K562 (cell line): Measurements from ENCODE around the gene PHF1. TPM values are rescaled to one million over a fixed set of nuclear protein-coding genes. Genes with fewer than 3 reads are reported as not detected.

Experiments
- ATAC-seq: fragments of 200-7000 bp; cut with Tn5 transposase; 3 replicates; pipeline ENCODE4 v1.9.1; 2020; ENCODE audit warnings: moderate library complexity
- BruUV-seq: library from RNA; stranded (reverse); fragments of 400-500 nt; replicated peaks from 2 replicates; lab custom pipeline; 2021; lab: Mats Ljungman, UMichigan
- CTCF ChIA-PET: fragments of 300-600 bp; formaldehyde crosslinking; extraction: SDS; loops from one replicate; lab custom pipeline; 2021; ENCODE audit warnings: low intra/inter-chr PET ratio; lab: Yijun Ruan, JAX
- POLR2A ChIA-PET: fragments of 300-600, 350-650 bp; sonication (Branson Sonifier 250); formaldehyde crosslinking; extraction: SDS; loops from one replicate; lab custom pipeline; 2021; ENCODE audit warnings: antibody characterized with exemption, inconsistent platforms; lab: Yijun Ruan, JAX
- DNase-seq, 4 experiments: peaks; one replicate each; pipeline versions ENCODE4 v3.0.0 to v3.0.0-alpha.2; 2011 to 2018; ENCODE audit warnings: low spot score in 3 of 4, mixed read lengths in 3 of 4; ENCODE audit errors: extremely low read depth in 1 of 4
- FAIRE-seq: peaks from 2 replicates; lab custom pipeline; 2011; peaks lifted over from hg19 to GRCh38; lab: Jason Lieb, UNC
- H2AFZ ChIP-seq: 2 replicates; pipeline ENCODE4 v1.6.0; 2011; ENCODE audit warnings: low read depth, low read length, control low read depth, inconsistent platforms
- H3K27ac ChIP-seq: fragments of 200-600 bp; 3 replicates; pipeline ENCODE4 v1.8.0; 2011; ENCODE audit warnings: low read depth, mild to moderate bottlenecking, control low read depth, inconsistent platforms, low read length, moderate library complexity, mixed read lengths; ENCODE audit errors: extremely low read depth
- H3K27me3 ChIP-seq, 2 experiments: fragments of 300-600 bp in 1 of 2; 2 replicates in 1 of 2; 3 replicates in 1 of 2; pipeline versions ENCODE4 v1.6.0 to v1.8.0; 2011; ENCODE audit warnings: inconsistent platforms in 2 of 2, low read length in 2 of 2, mild to moderate bottlenecking in 1 of 2, mixed read lengths in 1 of 2, moderate library complexity in 1 of 2; ENCODE audit not compliant: control insufficient read depth in 2 of 2, insufficient read depth in 2 of 2
- H3K36me3 ChIP-seq: fragments of 300-600 bp; 3 replicates; pipeline ENCODE4 v1.8.0; 2011; ENCODE audit warnings: mild to moderate bottlenecking, low read length, inconsistent platforms; ENCODE audit not compliant: control insufficient read depth, insufficient read depth
- H3K4me1 ChIP-seq, 2 experiments: fragments of 200-600 bp in 1 of 2; replicated peaks in 1 of 2; 2 replicates in 1 of 2; 3 replicates in 1 of 2; pipeline versions ENCODE4 v1.5.1 to v1.8.0; 2011; ENCODE audit warnings: inconsistent platforms in 2 of 2, low read length in 2 of 2, mild to moderate bottlenecking in 1 of 2, mixed read lengths in 1 of 2, moderate library complexity in 1 of 2; ENCODE audit not compliant: control insufficient read depth in 2 of 2, insufficient read depth in 2 of 2
- H3K4me2 ChIP-seq: 2 replicates; pipeline ENCODE4 v1.6.1; 2011; ENCODE audit warnings: low read length, control low read depth, inconsistent platforms, mixed read lengths; ENCODE audit not compliant: insufficient read depth
- H3K4me3 ChIP-seq: fragments of 200-600 bp; sonication (generic), shearing (Covaris generic); 2 replicates; pipeline ENCODE4 v1.5.1; 2016; ENCODE audit warnings: control low read depth, inconsistent platforms
- H3K79me2 ChIP-seq: fragments of 200-600 bp; 3 replicates; pipeline ENCODE4 v1.8.0; 2011; ENCODE audit warnings: low read length, inconsistent platforms; ENCODE audit not compliant: control insufficient read depth, insufficient read depth
- H3K9ac ChIP-seq, 2 experiments: 2 replicates each; pipeline versions ENCODE4 v1.6.0 to v1.6.1; 2011; ENCODE audit warnings: low read depth in 2 of 2, low read length in 2 of 2, control low read depth in 1 of 2, inconsistent platforms in 1 of 2, mild to moderate bottlenecking in 1 of 2, mixed read lengths in 1 of 2; ENCODE audit not compliant: insufficient read depth in 1 of 2
- H3K9me1 ChIP-seq: one replicate; pipeline ENCODE4 v1.6.0; 2011; ENCODE audit warnings: inconsistent platforms, mild to moderate bottlenecking, low read length, moderate library complexity; ENCODE audit not compliant: control insufficient read depth, insufficient read depth
- H3K9me3 ChIP-seq: replicated peaks from 2 replicates; pipeline ENCODE4 v1.5.1; 2011; ENCODE audit warnings: low read depth, low read length, inconsistent platforms; ENCODE audit not compliant: control insufficient read depth, insufficient read depth
- H4K20me1 ChIP-seq: replicated peaks from 2 replicates; pipeline ENCODE4 v1.6.1; 2011; ENCODE audit warnings: low read length, inconsistent platforms, mixed read lengths; ENCODE audit not compliant: control insufficient read depth, insufficient read depth
- HDAC1 ChIP-seq, 2 experiments: fragments of 450-650 bp; IDR thresholded peaks; 2 replicates each; pipeline ENCODE4 v1.6.1; 2016 to 2017; ENCODE audit warnings: inconsistent platforms in 1 of 2, mild to moderate bottlenecking in 1 of 2, moderate library complexity in 1 of 2
- PRMT5 ChIP-seq: sonication (generic); formaldehyde crosslinking; IDR thresholded peaks from 2 replicates; pipeline ENCODE4 v1.5.0; 2020; ENCODE audit warnings: missing genetic modification reagents
- ZNF445 ChIP-seq: fragments of 250-450 bp; sonication (Bioruptor Pico); IDR thresholded peaks from 2 replicates; pipeline ENCODE4 v1.4.0; 2020; ENCODE audit warnings: low read depth, mild to moderate bottlenecking, moderate library complexity
- ZNF785 ChIP-seq: fragments of 250-450 bp; sonication (Bioruptor Pico); IDR thresholded peaks from 2 replicates; pipeline ENCODE4 v1.4.0; 2020; ENCODE audit warnings: mild to moderate bottlenecking
- WGBS: fragments of 100-300 bp; shearing (Covaris generic); methylation state at CpG from one replicate; pipeline ENCODE4 v1.1.6; 2016; ENCODE audit warnings: low coverage, mixed read lengths; ENCODE audit not compliant: insufficient coverage; ENCODE audit errors: missing lambda C conversion rate; 5-methylcytosine and 5-hydroxymethylcytosine counted together
- in situ Hi-C: fragments of 300-500 bp; cut with MboI; formaldehyde crosslinking; loops from 4 replicates; pipeline ENCODE4 v1.15.0; 2018; ENCODE audit warnings: inconsistent platforms, mixed read lengths
- intact Hi-C: fragments of 100-400 bp; cut with micrococcal nuclease; formaldehyde crosslinking; loops from 2 replicates; pipeline ENCODE4 v1.14.2; 2022
- polyA plus RNA-seq, 8 experiments: library from polyadenylated mRNA; depleted of rRNA in 4 of 8; stranded (reverse) in 5 of 8; unstranded in 3 of 8; fragments of >200 nt; fragmentation: Nextera tagmentation in 2 of 8; fragmentation: Illumina TruSeq in 1 of 8; extraction: Ambion mirVana in 2 of 8; extraction: Trizol in 1 of 8; gene quantifications; 2 replicates each; pipeline versions ENCODE4 v1.2.1 to v1.2.3, GENCODE V29; 2011 to 2014; ENCODE audit warnings: inconsistent platforms in 1 of 8, missing spikeins in 1 of 8
- total RNA-seq, 7 experiments: library from RNA; depleted of rRNA in 6 of 7; stranded (reverse); fragments of >200 nt in 6 of 7; fragmentation: Illumina TruSeq in 2 of 7; extraction: Trizol in 2 of 7; gene quantifications; 2 replicates each; pipeline versions ENCODE4 v1.2.1 to v1.2.3, GENCODE V29; 2011 to 2021; ENCODE audit warnings: low replicate concordance in 1 of 7
- TF ChIP-seq, protein P1 (sequence below): sonication (generic); formaldehyde crosslinking; IDR thresholded peaks from 2 replicates; pipeline ENCODE4 v1.8.0; 2022; ENCODE audit warnings: missing genetic modification reagents, mild to moderate bottlenecking, borderline replicate concordance
- TF ChIP-seq, protein P2 (sequence below): fragments of 450-650 bp; IDR thresholded peaks from 2 replicates; pipeline ENCODE4 v1.6.1; 2016; ENCODE audit warnings: low read depth, mild to moderate bottlenecking, moderate library complexity
- TF ChIP-seq, protein P3 (sequence below): fragments of 150-350 bp; IDR thresholded peaks from 2 replicates; pipeline ENCODE4 v1.6.1; 2014; ENCODE audit warnings: low read depth, mild to moderate bottlenecking, low read length, borderline replicate concordance

The PHF1 gene
- total and polyA plus RNA-seq, 9 of the 15 experiments (the other 6 are each of a cell fraction or from before 2014, with no cell fraction given), result 3.7 to 64.2 (median 33.7) TPM

DNA sequence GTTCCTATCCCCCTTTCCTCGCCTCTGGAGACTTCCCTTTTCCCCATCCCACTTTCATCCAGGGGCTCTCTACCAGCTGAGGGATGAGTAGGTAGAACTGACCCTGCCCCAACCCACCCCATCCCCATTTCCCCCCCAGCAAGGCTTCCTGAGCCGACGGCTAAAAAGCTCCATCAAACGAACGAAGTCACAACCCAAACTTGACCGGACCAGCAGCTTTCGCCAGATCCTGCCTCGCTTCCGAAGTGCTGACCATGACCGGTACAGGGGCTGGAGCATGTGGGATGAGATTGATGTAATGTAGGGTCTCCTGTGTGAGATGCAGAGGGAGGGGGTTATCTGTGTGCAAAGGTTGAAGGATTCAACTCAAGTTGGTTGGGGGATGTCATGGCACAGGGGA is 21.7 kb downstream of the PHF1 start (continued):
- TF ChIP-seq, protein P1, sequence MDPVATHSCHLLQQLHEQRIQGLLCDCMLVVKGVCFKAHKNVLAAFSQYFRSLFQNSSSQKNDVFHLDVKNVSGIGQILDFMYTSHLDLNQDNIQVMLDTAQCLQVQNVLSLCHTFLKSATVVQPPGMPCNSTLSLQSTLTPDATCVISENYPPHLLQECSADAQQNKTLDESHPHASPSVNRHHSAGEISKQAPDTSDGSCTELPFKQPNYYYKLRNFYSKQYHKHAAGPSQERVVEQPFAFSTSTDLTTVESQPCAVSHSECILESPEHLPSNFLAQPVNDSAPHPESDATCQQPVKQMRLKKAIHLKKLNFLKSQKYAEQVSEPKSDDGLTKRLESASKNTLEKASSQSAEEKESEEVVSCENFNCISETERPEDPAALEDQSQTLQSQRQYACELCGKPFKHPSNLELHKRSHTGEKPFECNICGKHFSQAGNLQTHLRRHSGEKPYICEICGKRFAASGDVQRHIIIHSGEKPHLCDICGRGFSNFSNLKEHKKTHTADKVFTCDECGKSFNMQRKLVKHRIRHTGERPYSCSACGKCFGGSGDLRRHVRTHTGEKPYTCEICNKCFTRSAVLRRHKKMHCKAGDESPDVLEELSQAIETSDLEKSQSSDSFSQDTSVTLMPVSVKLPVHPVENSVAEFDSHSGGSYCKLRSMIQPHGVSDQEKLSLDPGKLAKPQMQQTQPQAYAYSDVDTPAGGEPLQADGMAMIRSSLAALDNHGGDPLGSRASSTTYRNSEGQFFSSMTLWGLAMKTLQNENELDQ (CRISPR knock-in tag), result no peak
- no peak for TF ChIP-seq ZNF785 (CRISPR knock-in tag)
- no peak for TF ChIP-seq PRMT5 (CRISPR knock-in tag)
- no peak for TF ChIP-seq ZNF445 (CRISPR knock-in tag)

DNA sequence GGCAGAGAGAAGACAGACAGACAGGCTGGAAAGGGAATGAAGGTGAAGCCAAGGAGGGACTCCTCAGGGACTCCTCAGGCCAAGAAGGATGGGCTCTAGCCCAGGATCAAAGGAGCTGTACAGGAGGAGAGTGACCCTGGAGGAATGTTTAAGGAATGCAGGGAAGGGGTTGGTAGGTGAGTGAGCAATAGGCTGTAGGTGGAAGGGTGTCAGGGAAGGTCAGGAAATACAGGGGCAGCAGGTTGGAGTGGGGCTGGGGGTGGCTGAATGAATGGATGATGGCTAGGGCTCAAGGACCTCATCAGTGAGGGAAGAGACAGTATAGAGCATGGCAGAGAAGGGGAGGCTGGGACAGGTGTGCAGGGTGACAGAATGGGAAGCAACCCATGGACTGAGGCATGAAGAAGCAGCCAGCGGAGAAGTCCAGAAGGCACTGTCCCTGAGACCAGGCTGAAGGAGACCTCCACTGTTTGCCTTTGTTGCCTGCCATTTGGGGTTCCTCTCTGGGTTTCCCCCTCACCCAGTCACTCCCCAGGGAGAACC is 22.3 kb downstream of the PHF1 start:
- TF ChIP-seq, protein P2, sequence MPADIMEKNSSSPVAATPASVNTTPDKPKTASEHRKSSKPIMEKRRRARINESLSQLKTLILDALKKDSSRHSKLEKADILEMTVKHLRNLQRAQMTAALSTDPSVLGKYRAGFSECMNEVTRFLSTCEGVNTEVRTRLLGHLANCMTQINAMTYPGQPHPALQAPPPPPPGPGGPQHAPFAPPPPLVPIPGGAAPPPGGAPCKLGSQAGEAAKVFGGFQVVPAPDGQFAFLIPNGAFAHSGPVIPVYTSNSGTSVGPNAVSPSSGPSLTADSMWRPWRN, result no peak
- TF ChIP-seq HDAC1 (IDR thresholded peaks at IDR 0.05), result peak in 1 of 2 experiments; percentile 50; a peak in 1 of 4 replicates
- TF ChIP-seq, protein P3, sequence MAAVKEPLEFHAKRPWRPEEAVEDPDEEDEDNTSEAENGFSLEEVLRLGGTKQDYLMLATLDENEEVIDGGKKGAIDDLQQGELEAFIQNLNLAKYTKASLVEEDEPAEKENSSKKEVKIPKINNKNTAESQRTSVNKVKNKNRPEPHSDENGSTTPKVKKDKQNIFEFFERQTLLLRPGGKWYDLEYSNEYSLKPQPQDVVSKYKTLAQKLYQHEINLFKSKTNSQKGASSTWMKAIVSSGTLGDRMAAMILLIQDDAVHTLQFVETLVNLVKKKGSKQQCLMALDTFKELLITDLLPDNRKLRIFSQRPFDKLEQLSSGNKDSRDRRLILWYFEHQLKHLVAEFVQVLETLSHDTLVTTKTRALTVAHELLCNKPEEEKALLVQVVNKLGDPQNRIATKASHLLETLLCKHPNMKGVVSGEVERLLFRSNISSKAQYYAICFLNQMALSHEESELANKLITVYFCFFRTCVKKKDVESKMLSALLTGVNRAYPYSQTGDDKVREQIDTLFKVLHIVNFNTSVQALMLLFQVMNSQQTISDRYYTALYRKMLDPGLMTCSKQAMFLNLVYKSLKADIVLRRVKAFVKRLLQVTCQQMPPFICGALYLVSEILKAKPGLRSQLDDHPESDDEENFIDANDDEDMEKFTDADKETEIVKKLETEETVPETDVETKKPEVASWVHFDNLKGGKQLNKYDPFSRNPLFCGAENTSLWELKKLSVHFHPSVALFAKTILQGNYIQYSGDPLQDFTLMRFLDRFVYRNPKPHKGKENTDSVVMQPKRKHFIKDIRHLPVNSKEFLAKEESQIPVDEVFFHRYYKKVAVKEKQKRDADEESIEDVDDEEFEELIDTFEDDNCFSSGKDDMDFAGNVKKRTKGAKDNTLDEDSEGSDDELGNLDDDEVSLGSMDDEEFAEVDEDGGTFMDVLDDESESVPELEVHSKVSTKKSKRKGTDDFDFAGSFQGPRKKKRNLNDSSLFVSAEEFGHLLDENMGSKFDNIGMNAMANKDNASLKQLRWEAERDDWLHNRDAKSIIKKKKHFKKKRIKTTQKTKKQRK, result no peak
- CTCF ChIA-PET, result no interaction called here
- Histone ChIP-seq H3K4me3 (no peak overlapping the region), H3K9me1 (no peaks in the 10 kb centered on the region), H3K27me3 (no peaks in the 10 kb centered on the region), H3K36me3 (peaks cover 27% of the 10 kb centered on the region; the same call in 2 of the 3 replicates), H4K20me1 (no peaks in the 10 kb centered on the region; the same call in 1 of the 2 replicates), H3K79me2 (peaks cover 31% of the 10 kb centered on the region), H3K4me2 (no peak overlapping the region), H3K4me1 (peaks cover 35 to 46% of the 10 kb centered on the region in 2 experiments), H2AFZ (no peak overlapping the region), H3K27ac (no peak overlapping the region), H3K9me3 (no peaks in the 10 kb centered on the region), H3K9ac (peak overlapping the region in 1 of 2 experiments; percentile 69; a peak in 1 of 4 replicates)
- intact Hi-C loops (no loop called here), in situ Hi-C loops (no loop called here)
- no TSS peak for BruUV-seq
- no peak for ATAC-seq
- POLR2A ChIA-PET, result interaction anchor here (0.6 to 1.3 kb wide), 2 partner anchors 11 to 263 kb away, joined by 3 read pairs; no protein-coding TSS in a partner anchor
- WGBS, result 70% methylated on average over 1 of the region's 1 CpG
- no peak for DNase-seq
- FAIRE-seq, result no peak
